ENCODE measurements around the gene AK8.
A peak's percentile ranks its signal among the peaks of the same experiment; 100 is the strongest.

The AK8 gene

DNA sequence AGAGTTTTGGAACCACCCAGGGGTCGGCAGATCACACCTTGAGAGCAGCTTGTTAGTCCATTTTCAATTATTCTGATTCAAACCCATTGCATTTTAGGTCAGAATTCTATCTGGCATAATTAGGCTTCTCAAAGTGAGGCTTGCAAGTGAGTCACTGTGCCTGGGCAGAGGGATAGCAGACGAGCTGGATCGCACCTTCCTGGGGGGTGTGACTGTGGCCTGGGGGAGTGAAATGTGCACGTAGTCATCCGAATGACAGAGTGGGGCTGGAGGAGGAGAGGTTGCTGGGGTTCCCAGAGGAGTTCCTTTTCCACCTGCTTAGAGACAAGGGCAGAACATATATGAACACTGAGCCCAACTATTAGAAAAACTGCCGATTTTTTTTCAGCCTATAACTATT, 32.3 kb upstream of the AK8 start:
- DNase-seq (ENCODE audit: low read depth, low spot score) = no peak
- TF ChIP-seq, protein P1, sequence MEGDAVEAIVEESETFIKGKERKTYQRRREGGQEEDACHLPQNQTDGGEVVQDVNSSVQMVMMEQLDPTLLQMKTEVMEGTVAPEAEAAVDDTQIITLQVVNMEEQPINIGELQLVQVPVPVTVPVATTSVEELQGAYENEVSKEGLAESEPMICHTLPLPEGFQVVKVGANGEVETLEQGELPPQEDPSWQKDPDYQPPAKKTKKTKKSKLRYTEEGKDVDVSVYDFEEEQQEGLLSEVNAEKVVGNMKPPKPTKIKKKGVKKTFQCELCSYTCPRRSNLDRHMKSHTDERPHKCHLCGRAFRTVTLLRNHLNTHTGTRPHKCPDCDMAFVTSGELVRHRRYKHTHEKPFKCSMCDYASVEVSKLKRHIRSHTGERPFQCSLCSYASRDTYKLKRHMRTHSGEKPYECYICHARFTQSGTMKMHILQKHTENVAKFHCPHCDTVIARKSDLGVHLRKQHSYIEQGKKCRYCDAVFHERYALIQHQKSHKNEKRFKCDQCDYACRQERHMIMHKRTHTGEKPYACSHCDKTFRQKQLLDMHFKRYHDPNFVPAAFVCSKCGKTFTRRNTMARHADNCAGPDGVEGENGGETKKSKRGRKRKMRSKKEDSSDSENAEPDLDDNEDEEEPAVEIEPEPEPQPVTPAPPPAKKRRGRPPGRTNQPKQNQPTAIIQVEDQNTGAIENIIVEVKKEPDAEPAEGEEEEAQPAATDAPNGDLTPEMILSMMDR (IDR thresholded peaks at IDR 0.05; ENCODE audit: low read depth, low read length) = no peak
- in situ Hi-C loops (cut with HindIII; ENCODE audit: low sequenced_read_pairs) = no loop called here

DNA sequence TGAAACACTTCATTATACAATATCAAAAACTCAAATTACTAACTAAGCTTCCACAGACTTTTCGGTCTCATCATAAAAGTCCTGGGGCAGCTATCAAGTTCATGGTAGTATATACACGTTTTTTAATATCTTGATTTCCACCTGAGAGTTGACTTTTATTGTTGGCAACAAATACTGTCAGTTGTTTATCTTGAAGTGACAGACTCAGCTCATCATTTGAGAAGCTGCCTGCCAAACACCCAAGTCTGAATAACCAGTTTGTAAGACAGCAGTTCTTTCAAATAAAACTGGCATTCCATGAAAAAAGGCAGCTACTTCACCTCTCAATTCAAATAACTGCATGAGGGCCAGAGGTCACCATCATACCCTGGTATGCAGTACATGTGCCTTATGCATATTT, 31.2 kb upstream of the AK8 start:
- no peak for DNase-seq (ENCODE audit: low read depth, low spot score)
- TF ChIP-seq, protein P1 (IDR thresholded peaks at IDR 0.05; ENCODE audit: low read depth, low read length) = no peak
- in situ Hi-C loops (cut with HindIII; ENCODE audit: low sequenced_read_pairs) = no loop called here
- no peak overlapping the region for H3K4me3 ChIP-seq (ENCODE audit: low read depth, low read length)

More for the DNA sequence above, 32.3 kb upstream of the AK8 start:
- no peak overlapping the region for H3K4me3 ChIP-seq (ENCODE audit: low read depth, low read length)

DNA sequence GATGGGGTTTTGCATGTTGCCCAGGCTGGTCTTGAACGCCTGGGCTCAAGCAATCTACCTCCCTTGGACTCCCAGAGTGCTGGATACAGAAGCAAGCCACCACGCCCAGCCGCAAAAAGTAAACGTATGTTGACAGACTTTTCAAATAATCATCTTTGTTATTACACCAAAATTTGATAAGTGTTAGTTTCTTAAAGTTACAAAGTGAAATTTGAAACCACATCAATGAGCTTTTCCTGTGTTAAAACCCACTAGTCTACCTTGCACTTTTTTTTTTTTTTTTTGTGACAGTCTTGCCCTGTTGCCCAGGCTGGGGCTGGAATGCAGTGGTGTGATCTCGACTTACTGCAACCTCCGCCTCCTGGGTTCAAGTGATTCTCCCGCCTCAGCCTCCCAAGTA, 30.6 kb upstream of the AK8 start:
- H3K4me3 ChIP-seq (ENCODE audit: low read depth, low read length) = no peak overlapping the region
- TF ChIP-seq, protein P1 (IDR thresholded peaks at IDR 0.05; ENCODE audit: low read depth, low read length) = no peak
- no peak for DNase-seq (ENCODE audit: low read depth, low spot score)
- in situ Hi-C loops (cut with HindIII; ENCODE audit: low sequenced_read_pairs) = no loop called here

DNA sequence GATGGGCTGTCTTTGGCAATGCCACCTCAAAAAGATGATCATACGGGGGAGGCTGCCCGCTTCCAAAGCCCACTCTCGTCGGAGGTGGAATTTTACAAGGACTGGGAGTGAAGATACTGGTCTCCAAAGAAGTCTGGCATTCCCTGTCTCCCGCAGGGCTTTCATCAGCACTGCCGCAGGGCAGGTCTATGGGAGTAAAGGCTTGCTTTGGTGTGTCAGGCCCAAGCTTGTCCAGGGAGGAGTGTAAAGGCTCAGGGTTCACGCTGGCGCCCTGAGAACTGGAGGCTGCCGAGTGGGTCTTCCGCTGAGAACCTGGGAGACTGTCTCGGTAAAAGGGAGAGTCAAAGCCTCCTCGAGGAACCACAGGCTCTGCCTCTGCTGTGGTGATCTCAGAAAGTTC, 27.6 kb upstream of the AK8 start:
- in situ Hi-C loops (cut with HindIII; ENCODE audit: low sequenced_read_pairs) = no loop called here
- TF ChIP-seq, protein P1 (IDR thresholded peaks at IDR 0.05; ENCODE audit: low read depth, low read length) = no peak

DNA sequence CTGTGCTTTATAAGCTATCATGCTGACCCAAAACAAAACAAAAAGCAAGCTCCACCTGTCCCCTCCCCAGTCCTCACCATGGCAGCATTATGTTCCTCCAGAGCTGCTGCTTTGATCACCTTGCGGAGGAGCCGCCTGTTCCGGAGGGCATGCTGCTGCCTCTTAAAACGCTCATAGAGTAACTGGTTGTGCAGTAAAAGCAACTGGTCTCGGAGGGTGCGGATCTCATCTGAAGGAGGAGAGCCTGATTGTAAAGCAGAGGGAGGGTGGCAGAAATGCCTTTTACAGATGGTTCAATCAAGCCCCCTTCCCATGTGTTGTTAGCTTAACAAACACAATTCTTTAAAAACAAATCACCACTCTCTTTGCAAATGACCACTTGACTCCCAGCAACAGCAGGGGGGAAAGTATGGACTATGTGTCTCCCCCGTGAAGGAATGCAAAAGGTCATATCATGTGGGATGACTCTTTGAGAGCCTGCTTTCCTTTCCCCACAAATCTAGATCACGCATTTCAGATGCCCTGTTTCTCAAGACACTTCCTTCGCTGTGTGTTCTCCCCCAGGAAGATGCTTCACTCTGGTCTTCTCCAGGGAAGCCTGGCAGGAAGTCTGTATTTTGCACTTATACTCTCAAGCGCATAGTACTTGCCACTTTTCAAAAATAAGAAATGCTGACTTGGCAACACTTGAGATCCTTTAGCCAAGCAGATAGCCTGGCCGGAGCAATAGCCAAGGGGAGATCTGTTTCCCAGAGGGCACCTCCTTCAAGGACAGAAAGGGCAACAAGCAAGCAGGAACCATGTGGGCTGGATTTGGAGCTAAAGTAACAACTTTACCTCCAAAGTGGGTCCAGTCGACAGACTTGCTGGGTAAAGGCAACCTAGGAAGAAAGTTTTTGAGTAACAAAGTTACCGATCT, 25.7 kb upstream of the AK8 start:
- in situ Hi-C loops (cut with HindIII; ENCODE audit: low sequenced_read_pairs) = no loop called here
- TF ChIP-seq, protein P1 (IDR thresholded peaks at IDR 0.05; ENCODE audit: low read depth, low read length) = no peak
- peak; percentile 6 for DNase-seq (ENCODE audit: low read depth, low spot score)
- no peak overlapping the region for H3K4me3 ChIP-seq (ENCODE audit: low read depth, low read length)

More for the DNA sequence above, 27.6 kb upstream of the AK8 start:
- no peak for DNase-seq (ENCODE audit: low read depth, low spot score)
- H3K4me3 ChIP-seq (ENCODE audit: low read depth, low read length) = no peak overlapping the region

DNA sequence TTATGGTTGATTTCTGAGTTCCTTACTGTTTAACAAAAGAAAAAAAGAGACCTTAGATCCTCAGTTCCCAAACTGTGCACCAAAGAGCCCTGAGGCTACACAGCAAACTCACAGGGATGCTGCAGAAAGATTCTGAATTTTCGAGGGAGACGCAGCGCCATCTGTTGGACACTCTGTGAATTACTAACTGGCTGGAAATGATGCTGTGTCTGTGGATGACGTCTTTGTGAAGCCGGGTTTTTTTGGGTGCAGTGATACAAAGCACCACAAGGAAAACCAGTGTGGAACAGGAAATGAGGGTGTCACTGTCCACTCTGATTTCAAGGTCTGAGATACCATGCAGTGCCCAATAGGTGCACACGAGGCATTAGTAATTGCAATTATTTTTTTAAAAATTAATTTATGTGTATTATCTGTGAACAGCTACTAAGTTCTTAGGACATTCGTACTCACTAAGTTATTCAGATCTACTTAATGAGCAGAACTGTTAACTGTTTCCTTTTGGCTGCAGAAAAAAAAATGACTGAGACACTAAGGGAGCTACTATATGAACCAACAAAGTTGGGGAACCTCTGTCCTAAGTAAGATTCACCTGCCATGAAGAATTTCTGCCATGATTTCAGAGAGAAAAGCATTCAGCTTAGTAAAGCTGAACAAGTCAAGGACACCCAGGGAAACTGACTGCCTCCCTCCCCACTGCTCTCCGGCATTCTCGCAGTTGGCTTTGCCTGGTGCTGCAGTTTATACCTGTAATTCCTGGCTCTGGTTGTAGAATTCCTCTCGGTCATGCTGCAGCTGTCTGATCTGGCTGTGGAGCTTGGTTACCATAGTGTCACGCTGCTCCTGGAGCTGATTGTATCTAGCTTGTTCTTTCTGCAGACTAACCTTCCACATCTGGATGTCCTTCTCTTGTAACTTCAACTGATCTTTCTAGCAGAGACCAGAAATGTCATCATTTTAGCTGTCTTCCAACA, 24.1 kb upstream of the AK8 start:
- TF ChIP-seq, protein P1 (IDR thresholded peaks at IDR 0.05; ENCODE audit: low read depth, low read length) = peak; percentile 92
- H3K4me3 ChIP-seq (ENCODE audit: low read depth, low read length) = no peak overlapping the region
- DNase-seq (ENCODE audit: low read depth, low spot score) = peak; percentile 81
- in situ Hi-C loops (cut with HindIII; ENCODE audit: low sequenced_read_pairs) = no loop called here

All from astrocyte of the spinal cord (primary cell).